H1 (cell line): Measurements from ENCODE around the gene SMARCC1.

Experiments
- CREB1 ChIP-seq: IDR thresholded peaks from 2 replicates; pipeline ENCODE4 v1.6.1; 2012; ENCODE audit warnings: inconsistent platforms
- HDAC6 ChIP-seq: IDR thresholded peaks from one replicate; pipeline ENCODE4 v1.7.1; 2012; ENCODE audit warnings: low read depth, mild to moderate bottlenecking, inconsistent platforms, low read length, moderate library complexity
- PHF8 ChIP-seq: fragments of 200-600 bp; sonication (generic); conservative IDR thresholded peaks from 2 replicates; pipeline ENCODE4 v1.7.1; 2012; ENCODE audit warnings: low read depth, mild to moderate bottlenecking, inconsistent platforms, low read length, moderate library complexity
- POLR2A ChIP-seq, 2 experiments: IDR thresholded peaks; 1 replicate in 1 of 2; 2 replicates in 1 of 2; pipeline ENCODE4 v1.6.1; 2011; ENCODE audit warnings: low read depth in 2 of 2, low read length in 2 of 2, mild to moderate bottlenecking in 2 of 2; ENCODE audit errors: control extremely low read depth in 1 of 2
- POLR2AphosphoS5 ChIP-seq: IDR thresholded peaks from 2 replicates; pipeline ENCODE4 v1.6.1; 2011; ENCODE audit warnings: low read depth, low read length
- RAD21 ChIP-seq, 2 experiments: IDR thresholded peaks in 1 of 2; conservative IDR thresholded peaks in 1 of 2; 2 replicates each; pipeline ENCODE4 v1.6.1; 2011; ENCODE audit warnings: low read depth in 2 of 2, low read length in 2 of 2, improper control_type of control experiment in 1 of 2, inconsistent platforms in 1 of 2, mild to moderate bottlenecking in 1 of 2, moderate library complexity in 1 of 2
- RXRA ChIP-seq: IDR thresholded peaks from 2 replicates; pipeline ENCODE4 v1.6.1; 2011; ENCODE audit warnings: low read depth, mild to moderate bottlenecking, low read length, moderate library complexity; ENCODE audit not compliant: insufficient read depth
- SP2 ChIP-seq: IDR thresholded peaks from 2 replicates; pipeline ENCODE4 v1.6.1; 2012; ENCODE audit warnings: mild to moderate bottlenecking, low read length, inconsistent platforms
- TAF1 ChIP-seq: IDR thresholded peaks from 2 replicates; pipeline ENCODE4 v1.6.1; 2011; ENCODE audit warnings: mild to moderate bottlenecking, low read depth, low read length
- TF ChIP-seq, protein P1 (sequence below), 3 experiments: IDR thresholded peaks; 1 replicate in 2 of 3; 2 replicates in 1 of 3; pipeline versions ENCODE4 v1.5.1 to v1.6.1; 2011; ENCODE audit warnings: low read length in 3 of 3, mild to moderate bottlenecking in 3 of 3, inconsistent platforms in 2 of 3, low read depth in 1 of 3, moderate library complexity in 1 of 3; ENCODE audit not compliant: insufficient read depth in 1 of 3; ENCODE audit errors: control extremely low read depth in 1 of 3

DNA sequence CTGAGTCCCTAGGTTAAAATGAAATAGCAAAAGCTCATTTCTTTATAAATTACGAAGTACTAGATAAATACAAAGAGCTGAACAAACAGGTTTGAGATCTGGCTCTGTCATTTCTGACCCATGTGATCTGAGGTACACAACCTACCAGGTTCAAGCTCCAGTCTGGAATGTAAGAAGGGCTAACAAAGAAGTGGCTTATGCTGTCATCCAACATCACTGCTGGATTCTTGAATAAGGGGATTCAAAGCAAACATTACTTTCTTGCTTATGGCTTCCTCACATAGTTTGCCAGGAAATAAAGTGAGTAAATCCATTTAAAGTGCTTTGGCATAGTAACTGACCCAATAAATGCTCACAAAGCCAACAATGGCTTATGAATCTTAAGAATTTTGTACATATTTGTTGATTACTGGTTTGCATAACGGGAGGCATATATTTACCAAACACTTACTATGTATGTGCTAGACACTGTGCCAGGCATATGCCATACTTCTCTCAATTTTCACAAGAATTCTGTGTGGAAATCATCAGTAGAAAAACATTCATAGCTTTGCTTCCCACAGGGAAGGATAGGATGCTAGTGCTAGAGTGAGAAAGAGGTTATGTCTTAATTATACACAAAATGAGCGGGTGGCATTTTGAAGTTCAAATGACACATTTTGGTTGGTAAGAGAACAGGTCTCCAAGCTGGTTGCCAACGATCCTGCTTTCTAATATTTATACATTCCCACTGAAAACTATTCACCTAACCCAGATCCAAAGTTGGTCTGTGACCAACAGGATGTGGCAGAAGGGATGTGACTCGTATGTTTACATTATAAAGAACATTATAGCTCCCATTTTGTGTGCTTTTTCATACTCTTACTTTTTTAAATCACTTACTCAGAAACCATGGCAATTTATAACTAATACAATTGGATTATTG lies 164.3 kb downstream of the SMARCC1 start:
- TF ChIP-seq CREB1 = no peak
- TF ChIP-seq, protein P1, sequence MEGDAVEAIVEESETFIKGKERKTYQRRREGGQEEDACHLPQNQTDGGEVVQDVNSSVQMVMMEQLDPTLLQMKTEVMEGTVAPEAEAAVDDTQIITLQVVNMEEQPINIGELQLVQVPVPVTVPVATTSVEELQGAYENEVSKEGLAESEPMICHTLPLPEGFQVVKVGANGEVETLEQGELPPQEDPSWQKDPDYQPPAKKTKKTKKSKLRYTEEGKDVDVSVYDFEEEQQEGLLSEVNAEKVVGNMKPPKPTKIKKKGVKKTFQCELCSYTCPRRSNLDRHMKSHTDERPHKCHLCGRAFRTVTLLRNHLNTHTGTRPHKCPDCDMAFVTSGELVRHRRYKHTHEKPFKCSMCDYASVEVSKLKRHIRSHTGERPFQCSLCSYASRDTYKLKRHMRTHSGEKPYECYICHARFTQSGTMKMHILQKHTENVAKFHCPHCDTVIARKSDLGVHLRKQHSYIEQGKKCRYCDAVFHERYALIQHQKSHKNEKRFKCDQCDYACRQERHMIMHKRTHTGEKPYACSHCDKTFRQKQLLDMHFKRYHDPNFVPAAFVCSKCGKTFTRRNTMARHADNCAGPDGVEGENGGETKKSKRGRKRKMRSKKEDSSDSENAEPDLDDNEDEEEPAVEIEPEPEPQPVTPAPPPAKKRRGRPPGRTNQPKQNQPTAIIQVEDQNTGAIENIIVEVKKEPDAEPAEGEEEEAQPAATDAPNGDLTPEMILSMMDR (IDR thresholded peaks at IDR 0.05; ENCODE audit: control extremely low read depth in 1 of 3, insufficient read depth in 1 of 3, low read depth in 1 of 3, low read length in 3 of 3) = no peak
- no peak for TF ChIP-seq SP2
- TF ChIP-seq TAF1 = no peak
- TF ChIP-seq POLR2A (IDR thresholded peaks at IDR 0.05; ENCODE audit: control extremely low read depth in 1 of 2, low read depth in 2 of 2, low read length in 2 of 2) = no peak
- TF ChIP-seq RXRA = no peak
- TF ChIP-seq HDAC6 = no peak
- no peak for TF ChIP-seq RAD21 (IDR thresholded peaks at IDR 0.05 in 1 of 2, conservative IDR thresholded peaks at IDR 0.05 in 1 of 2; ENCODE audit: low read depth in 2 of 2, low read length in 2 of 2)
- no peak for TF ChIP-seq POLR2AphosphoS5
- TF ChIP-seq PHF8 = no peak
